PC-9 (cell line): Measurements from ENCODE around the gene CMTM4.

Experiments
- EZH2 ChIP-seq: fragments of 200-600 bp; sonication (generic); IDR thresholded peaks from 2 replicates; pipeline ENCODE4 v1.8.0; 2017; ENCODE audit warnings: antibody characterized with exemption, low read depth
- TF ChIP-seq, protein P1 (sequence below): fragments of 200-600 bp; sonication (generic); conservative IDR thresholded peaks from 2 replicates; pipeline ENCODE4 v1.6.1; 2017; ENCODE audit warnings: mixed run types, antibody characterized with exemption, mild to moderate bottlenecking, moderate library complexity

DNA sequence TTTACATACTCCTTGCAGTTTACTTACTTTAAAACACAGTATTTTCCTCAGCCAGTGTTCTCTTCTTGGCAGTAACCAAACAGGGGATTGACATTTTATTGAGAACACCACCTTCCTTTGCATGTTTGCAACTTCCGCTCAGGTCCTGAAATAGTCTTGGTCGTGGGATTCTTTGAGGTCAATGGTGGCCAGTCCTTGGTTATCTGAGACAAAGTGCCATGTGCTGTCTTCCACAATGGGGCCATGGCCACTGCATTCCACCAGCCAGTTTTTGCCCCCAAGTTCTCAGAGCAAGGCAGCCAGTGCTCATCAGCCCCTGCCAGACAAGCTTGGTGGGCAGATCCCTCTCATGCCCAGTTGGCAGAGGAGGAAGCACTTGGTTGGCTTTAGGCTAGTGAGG is 22.9 kb downstream of the CMTM4 start:
- TF ChIP-seq, protein P1, sequence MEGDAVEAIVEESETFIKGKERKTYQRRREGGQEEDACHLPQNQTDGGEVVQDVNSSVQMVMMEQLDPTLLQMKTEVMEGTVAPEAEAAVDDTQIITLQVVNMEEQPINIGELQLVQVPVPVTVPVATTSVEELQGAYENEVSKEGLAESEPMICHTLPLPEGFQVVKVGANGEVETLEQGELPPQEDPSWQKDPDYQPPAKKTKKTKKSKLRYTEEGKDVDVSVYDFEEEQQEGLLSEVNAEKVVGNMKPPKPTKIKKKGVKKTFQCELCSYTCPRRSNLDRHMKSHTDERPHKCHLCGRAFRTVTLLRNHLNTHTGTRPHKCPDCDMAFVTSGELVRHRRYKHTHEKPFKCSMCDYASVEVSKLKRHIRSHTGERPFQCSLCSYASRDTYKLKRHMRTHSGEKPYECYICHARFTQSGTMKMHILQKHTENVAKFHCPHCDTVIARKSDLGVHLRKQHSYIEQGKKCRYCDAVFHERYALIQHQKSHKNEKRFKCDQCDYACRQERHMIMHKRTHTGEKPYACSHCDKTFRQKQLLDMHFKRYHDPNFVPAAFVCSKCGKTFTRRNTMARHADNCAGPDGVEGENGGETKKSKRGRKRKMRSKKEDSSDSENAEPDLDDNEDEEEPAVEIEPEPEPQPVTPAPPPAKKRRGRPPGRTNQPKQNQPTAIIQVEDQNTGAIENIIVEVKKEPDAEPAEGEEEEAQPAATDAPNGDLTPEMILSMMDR = no peak
- TF ChIP-seq EZH2 = no peak
